B cell (primary cell): ENCODE results near the gene STARD10.

ENCODE experiments used
- CTCF ChIP-seq: fragments of 200-600 bp; IDR thresholded peaks from one replicate; pipeline ENCODE4 v1.8.0; 2022; ENCODE audit warnings: antibody characterized with exemption, mild to moderate bottlenecking
- EZH2 ChIP-seq: IDR thresholded peaks from 2 replicates; pipeline ENCODE4 v1.6.1; 2012; ENCODE audit warnings: borderline replicate concordance, low read depth, mild to moderate bottlenecking, moderate library complexity, low read length; ENCODE audit not compliant: insufficient read depth, poor library complexity, severe bottlenecking

- TF ChIP-seq EZH2 (no peak), CTCF (no peak)
Observed at GRCh38 chr11:72842126-72842525, 48.3 kb upstream of the STARD10 start.
